HL-60 (cell line): ENCODE measurements around the gene IFIT5.

ENCODE experiments used
- GABPA ChIP-seq: IDR thresholded peaks from 2 replicates; pipeline ENCODE4 v1.6.1; 2012; ENCODE audit warnings: low read depth
- POLR2AphosphoS5 ChIP-seq: IDR thresholded peaks from 2 replicates; pipeline ENCODE4 v1.6.1; 2012; ENCODE audit warnings: low read depth
- TF ChIP-seq, protein P1 (sequence below): IDR thresholded peaks from one replicate; pipeline ENCODE4 v1.5.1; 2011; ENCODE audit warnings: low read length, control low read depth, inconsistent platforms; ENCODE audit not compliant: insufficient read depth
- TF ChIP-seq, protein P2 (sequence below): IDR thresholded peaks from 2 replicates; pipeline ENCODE4 v1.6.1; 2012; ENCODE audit warnings: low read depth; ENCODE audit not compliant: insufficient replicate concordance

DNA sequence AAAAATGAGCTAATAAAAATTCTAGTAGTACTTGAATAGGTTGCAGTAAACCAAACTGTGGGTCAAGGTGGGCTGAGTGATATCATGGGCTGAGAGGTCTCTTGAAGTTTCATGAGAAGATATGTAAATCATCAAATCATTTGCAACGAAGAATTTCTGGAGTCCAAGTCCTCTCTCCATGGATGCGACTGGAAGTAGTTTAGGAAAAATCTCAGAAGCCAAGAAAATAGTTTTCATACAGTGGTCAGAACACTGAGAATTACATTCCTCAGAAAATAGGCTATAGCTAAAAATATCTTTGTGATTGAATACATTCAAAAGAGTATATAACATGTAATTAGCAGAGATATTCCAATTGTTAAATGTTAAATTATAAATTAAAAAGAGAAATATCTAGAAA is 25.6 kb upstream of the IFIT5 start:
- TF ChIP-seq, protein P1, sequence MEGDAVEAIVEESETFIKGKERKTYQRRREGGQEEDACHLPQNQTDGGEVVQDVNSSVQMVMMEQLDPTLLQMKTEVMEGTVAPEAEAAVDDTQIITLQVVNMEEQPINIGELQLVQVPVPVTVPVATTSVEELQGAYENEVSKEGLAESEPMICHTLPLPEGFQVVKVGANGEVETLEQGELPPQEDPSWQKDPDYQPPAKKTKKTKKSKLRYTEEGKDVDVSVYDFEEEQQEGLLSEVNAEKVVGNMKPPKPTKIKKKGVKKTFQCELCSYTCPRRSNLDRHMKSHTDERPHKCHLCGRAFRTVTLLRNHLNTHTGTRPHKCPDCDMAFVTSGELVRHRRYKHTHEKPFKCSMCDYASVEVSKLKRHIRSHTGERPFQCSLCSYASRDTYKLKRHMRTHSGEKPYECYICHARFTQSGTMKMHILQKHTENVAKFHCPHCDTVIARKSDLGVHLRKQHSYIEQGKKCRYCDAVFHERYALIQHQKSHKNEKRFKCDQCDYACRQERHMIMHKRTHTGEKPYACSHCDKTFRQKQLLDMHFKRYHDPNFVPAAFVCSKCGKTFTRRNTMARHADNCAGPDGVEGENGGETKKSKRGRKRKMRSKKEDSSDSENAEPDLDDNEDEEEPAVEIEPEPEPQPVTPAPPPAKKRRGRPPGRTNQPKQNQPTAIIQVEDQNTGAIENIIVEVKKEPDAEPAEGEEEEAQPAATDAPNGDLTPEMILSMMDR = no peak
- TF ChIP-seq GABPA = no peak
- TF ChIP-seq, protein P2, sequence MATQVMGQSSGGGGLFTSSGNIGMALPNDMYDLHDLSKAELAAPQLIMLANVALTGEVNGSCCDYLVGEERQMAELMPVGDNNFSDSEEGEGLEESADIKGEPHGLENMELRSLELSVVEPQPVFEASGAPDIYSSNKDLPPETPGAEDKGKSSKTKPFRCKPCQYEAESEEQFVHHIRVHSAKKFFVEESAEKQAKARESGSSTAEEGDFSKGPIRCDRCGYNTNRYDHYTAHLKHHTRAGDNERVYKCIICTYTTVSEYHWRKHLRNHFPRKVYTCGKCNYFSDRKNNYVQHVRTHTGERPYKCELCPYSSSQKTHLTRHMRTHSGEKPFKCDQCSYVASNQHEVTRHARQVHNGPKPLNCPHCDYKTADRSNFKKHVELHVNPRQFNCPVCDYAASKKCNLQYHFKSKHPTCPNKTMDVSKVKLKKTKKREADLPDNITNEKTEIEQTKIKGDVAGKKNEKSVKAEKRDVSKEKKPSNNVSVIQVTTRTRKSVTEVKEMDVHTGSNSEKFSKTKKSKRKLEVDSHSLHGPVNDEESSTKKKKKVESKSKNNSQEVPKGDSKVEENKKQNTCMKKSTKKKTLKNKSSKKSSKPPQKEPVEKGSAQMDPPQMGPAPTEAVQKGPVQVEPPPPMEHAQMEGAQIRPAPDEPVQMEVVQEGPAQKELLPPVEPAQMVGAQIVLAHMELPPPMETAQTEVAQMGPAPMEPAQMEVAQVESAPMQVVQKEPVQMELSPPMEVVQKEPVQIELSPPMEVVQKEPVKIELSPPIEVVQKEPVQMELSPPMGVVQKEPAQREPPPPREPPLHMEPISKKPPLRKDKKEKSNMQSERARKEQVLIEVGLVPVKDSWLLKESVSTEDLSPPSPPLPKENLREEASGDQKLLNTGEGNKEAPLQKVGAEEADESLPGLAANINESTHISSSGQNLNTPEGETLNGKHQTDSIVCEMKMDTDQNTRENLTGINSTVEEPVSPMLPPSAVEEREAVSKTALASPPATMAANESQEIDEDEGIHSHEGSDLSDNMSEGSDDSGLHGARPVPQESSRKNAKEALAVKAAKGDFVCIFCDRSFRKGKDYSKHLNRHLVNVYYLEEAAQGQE = no peak
- no peak for TF ChIP-seq POLR2AphosphoS5
